GM19463 (cell line): ENCODE measurements around the gene C12orf57.

Experiments used
- ATAC-seq: cut with Tn5 transposase; IDR thresholded peaks from one replicate; pipeline ENCODE4 v1.9.1; 2021; ENCODE audit warnings: mild to moderate bottlenecking, moderate library complexity; ENCODE audit not compliant: unreplicated experiment

C12orf57 gene

DNA sequence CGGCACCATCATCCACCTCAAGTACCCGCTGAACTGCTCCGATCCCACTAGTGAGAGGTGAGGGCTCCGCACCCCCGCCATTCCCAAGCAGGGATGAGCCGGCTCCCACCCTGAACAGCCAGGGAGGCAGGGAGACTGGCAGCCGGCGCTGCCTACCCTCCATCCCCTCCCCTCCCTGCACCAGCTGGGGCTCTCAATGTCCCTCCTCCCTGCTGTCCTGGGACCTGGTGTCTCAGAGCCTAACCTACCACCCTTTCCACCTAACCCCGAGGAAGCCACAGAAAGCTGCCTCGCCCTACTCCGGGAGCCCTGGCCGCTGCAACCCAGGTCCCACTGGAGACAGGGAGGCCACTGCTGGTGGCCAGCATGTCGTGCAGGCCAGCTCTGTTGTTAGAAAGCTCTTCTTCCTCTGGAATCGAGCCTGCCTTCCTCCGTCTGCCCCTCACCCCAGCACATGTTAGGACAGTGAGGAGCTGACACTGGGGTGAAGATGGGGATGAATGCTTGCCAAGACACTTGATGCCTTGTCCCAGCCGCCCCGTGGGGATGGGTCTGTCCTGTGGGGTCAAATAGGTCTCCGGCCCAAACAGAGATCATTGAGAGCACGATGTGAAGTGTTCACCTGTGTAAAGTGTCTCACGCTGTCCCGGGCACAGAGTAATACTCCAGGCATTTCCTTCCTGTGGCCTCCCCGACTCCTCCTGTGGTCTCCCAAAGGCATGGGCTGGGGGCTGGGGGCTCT is 8.5 kb downstream of the C12orf57 start:
- ATAC-seq = no peak

DNA sequence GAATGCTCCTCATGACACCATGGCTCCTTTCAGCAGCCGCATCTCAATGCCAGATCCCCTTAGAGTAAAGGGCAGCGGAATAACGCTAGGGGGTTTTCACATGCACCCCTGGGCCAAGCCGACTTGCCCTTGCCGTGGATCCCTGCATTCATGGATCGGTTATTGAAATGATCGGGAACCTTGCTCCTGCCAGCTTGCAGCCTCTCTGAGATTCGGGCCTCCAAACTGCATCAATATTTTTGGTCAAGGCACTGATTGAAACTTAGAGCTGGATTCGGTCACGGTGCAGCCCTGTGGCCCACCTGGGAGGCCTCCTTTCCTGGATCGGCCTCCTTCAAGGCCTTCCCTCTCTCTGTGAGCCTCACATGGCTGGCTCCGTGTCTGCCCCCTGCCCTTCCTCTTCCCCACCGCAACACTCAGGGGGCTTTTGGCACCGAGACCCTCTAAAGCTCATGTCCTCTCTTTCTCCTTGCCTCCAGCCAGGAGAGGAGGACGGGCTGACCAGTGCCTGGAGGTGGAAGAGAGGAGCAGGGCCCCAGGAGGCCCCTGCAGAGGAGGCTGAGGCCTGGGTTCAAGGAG is 9.1 kb downstream of the C12orf57 start:
- ATAC-seq = no peak

DNA sequence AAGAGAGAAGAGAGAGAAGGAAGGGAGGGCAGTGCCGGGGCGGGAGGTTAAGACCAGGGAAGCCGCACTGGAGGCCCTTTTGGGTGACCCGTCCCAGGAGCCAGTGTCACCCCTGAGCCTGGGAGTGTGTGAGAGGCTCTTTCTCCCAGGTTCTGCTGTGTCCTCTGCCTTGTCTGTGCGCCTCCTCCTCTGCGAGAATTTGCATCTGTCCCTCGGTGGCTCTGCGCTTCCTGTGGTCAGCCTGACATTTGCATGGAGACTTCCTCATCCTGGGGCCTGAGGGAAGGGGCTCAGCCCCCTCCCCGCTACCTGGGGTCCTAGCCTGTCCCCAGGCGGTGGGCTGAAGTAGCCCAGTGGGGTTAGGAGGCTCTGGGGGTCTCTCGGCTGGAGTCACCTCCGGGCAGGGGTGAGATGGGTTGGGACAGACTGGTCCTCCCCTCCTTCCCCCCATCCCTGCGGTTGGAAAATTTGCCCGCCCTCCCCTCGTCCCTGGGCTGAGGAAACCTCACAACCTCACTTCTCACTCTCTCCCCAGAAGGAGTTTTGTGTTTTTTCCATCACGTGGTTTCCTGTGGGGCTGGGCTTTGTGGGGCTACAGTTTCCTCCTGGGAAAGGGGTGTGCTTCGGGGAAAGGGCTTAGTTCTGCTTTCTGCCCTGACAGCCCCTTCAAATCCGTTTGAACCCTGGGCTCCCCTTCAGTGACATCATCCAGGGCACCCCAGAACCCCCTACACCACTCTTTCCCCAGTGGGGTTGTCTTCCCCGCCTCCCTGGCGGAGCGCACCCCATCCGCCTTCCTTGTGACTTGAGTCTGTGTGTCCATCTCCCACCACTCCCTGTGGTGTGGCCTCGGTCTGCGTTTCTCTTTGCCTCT is 9.9 kb downstream of the C12orf57 start:
- ATAC-seq = peak; percentile 40

DNA sequence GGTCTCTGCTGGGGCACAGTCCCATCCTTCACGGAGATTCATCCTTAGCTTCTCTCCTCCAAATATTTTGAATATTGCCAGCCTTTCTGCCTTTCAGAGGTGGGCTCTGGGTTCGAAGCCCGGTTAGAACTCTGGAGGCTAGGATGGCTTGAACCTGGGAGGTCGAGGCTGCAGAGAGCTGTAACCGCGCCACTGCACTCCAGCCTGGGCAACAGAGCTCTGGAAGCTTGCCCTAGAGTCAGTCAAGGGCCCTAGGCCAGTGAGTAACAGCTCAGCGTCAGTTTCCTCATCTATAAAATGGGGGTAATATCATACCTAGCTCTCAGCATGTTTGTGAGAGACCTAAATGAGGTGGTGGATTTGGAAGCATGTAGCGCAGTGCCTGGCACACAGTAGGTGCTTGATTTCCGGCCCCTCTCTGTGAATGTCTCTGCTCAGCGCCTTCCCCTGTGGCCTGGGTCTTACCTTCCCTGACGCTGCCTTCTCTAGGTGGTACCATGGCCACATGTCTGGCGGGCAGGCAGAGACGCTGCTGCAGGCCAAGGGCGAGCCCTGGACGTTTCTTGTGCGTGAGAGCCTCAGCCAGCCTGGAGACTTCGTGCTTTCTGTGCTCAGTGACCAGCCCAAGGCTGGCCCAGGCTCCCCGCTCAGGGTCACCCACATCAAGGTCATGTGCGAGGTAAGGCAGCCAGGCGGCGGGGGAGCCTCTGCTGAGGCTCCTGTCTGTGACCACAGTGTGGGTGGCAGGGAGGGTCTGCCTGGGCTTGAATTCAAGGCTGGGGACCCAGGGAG is 10.7 kb downstream of the C12orf57 start:
- ATAC-seq = no peak

DNA sequence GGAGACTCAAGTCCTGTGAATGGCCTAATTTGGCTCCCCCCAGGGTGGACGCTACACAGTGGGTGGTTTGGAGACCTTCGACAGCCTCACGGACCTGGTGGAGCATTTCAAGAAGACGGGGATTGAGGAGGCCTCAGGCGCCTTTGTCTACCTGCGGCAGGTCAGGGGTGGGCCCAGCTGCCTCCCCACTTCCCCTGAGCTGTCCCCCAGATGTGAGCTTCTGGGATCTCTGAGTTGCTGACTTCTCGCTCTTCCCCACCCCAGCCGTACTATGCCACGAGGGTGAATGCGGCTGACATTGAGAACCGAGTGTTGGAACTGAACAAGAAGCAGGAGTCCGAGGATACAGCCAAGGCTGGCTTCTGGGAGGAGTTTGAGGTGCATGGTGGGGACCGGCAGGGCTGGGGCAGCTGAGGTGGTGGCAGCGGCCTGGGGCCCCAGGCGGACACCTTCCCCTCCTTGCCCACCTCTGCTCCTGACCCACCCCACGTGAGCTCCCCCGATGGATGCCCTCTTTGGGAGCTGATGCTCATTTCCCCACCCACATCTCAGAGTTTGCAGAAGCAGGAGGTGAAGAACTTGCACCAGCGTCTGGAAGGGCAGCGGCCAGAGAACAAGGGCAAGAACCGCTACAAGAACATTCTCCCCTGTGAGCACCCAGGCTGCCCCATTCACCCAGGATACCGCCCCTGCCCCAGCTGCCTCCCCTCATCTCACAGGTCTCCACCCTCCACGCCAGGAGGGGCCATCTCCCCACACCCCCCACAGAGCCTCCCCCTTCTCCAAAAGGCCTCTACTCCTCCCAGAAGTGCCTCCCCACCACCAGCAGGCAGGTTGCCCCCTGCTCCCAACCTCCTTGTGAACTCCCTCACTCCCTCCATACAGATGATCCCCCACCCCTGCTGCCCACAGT is 11.5 kb downstream of the C12orf57 start:
- no peak for ATAC-seq

DNA sequence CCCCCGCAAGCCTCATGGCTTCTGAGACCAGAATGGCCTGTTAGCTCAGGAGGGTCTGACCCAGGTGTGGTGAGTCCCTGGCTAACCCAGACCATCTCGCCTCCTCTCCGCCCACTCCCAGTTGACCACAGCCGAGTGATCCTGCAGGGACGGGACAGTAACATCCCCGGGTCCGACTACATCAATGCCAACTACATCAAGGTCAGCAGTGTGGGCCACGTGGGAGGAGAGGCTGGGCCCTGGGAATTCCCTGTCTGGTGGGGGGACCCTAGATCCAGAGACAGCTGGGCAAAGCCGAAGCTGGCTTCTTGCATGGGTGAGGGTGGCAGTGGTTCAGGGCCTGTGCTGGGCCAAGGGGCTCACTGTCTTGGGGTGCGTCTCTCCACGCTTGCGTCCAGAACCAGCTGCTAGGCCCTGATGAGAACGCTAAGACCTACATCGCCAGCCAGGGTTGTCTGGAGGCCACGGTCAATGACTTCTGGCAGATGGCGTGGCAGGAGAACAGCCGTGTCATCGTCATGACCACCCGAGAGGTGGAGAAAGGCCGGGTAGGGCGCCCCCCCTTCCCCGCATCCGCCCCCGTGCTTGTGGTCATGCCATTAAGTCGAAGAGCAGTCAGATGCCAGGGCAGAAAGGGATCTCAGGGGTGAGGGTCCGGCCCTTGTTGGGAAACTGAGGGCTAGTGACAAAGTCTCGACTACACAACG is 12.4 kb downstream of the C12orf57 start:
- ATAC-seq = no peak

DNA sequence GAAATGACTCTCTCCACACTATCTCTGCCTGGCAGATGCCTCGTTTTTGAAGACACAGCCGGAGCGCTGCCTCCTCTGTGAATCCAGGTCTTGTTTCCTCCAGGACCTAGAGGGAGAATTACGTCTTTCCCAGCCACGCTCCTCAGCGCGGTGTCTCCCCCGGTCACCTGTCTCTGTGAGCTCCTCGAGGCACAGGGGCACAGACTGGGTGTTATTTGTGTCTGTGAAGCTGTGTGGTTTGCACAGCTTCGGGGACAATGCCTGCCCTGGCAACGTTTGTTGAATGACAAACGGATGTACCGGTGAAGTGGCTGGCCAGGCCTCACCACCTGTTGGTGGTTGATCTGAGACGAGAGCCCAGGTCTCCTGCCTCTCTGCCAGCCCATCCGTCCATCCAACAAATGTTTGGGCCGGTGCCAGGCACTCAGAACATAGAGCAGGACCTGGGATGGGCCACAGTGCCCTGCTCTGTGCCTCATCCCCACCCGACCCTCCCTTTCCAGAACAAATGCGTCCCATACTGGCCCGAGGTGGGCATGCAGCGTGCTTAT is 13.4 kb downstream of the C12orf57 start:
- ATAC-seq = no peak

DNA sequence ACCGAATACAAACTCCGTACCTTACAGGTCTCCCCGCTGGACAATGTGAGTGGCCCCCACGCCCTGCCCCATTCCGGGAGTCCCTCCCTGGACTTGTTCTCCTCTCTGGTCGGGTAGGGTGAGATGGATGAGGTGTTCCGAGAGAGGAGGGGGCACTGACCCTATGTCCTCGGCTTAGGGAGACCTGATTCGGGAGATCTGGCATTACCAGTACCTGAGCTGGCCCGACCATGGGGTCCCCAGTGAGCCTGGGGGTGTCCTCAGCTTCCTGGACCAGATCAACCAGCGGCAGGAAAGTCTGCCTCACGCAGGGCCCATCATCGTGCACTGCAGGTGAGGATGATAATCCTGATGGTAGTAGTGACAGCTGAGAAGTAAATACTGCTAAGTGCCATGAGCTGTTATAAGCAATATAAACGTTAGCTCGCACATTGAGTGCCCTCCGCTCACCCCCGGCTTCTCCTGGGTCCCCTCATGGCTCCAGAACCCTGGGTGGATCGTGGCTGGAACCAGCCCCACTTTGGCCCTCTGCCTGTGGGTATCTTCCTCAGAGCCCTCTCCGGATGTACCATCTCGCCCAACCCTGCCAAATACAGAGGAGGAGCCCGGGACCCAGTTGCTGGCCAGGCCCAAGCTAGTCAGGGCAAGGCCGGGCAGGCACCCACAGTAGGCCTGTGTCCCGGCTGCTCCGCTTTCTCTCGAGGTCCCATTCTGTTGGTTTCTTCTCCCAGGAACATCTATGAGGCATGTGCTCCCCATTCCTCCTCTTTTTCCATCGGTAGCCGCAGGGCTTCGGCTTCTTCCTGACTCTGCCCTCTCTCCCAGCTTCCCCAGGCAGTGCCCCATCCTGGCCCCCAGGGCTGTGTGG is 14.2 kb downstream of the C12orf57 start:
- ATAC-seq = no peak

DNA sequence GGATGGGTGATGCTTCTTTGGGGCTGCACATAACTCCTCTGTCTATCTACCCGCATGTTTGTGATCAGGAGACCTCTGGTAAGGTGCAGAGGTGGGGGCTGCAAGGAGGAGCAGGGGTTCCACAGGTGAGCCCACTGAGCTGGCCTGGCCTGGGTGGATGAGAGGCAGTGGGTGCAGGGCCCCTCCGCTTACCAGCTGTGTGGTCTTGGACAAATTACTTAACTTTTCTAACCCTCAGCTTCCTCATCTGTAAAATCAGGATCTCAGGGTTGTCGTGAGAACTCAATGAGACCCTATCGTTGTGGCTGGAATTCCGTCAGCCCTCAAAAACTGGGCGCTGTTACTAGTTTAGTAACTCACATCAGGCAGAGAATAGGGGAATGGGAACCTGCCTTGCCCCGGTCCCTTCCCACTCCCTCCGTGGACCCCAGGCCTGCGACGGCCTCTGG is 14.8 kb downstream of the C12orf57 start:
- no peak for ATAC-seq

DNA sequence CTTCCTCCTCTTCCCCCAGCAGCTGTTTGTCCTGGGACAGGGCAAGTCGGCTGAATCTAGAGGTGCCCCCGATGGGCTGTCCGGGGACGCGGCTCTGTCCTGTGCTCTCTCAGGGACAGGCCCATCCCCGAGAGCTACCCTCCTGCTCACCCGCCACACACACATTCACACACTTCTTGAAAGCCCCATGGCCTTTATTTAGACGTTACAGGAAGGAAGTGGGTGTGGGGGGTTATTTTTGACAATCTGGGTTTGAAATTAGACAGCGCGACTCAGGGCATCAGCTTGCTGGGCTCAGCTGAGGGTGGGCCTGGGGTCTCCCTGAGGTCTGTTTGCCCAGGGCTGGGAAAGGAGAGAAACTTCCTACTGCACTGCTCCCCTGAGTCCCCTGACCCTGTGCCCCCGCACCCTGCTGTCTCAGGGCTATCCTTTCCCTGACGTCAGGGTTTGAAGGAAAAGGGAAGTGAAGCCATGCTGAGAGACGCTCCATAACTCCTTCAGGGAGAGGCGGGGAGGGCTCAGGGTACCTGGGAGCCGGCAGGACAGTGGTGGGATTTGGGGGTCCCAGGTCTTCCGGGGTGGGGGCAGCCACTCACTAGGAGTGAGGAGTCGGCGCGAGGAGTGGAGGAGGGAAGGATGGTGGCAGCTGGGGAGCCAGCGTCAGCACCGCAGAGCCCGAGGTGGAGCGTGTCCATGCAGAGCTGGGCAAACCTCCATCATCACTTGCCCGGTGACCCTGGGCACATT is 15.4 kb downstream of the C12orf57 start:
- peak; percentile 43 for ATAC-seq

DNA sequence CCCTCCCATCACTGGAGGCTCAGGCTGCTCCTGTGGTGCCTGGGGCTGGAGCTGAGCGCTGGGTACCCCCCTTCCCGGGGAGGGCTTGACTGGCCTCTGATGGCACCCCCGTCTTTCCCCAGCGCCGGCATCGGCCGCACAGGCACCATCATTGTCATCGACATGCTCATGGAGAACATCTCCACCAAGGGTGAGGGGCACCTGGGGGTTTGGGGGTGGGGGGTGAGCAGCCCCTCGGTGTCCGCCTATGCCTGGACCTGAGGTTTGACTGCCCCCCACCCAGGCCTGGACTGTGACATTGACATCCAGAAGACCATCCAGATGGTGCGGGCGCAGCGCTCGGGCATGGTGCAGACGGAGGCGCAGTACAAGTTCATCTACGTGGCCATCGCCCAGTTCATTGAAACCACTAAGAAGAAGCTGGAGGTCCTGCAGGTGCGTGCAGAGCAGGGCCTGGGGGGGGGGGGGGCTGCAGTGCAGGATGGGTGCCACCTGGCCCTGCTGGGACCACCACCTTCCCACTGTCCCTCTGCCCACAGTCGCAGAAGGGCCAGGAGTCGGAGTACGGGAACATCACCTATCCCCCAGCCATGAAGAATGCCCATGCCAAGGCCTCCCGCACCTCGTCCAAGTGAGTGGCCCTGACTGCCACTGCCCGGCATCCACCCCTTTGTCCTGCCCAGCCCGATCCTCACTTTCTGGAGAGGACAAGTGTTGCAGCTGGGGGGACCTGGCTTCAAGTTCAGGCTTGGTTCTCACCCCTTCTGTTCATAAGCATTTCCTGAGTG is 16.2 kb downstream of the C12orf57 start:
- no peak for ATAC-seq

DNA sequence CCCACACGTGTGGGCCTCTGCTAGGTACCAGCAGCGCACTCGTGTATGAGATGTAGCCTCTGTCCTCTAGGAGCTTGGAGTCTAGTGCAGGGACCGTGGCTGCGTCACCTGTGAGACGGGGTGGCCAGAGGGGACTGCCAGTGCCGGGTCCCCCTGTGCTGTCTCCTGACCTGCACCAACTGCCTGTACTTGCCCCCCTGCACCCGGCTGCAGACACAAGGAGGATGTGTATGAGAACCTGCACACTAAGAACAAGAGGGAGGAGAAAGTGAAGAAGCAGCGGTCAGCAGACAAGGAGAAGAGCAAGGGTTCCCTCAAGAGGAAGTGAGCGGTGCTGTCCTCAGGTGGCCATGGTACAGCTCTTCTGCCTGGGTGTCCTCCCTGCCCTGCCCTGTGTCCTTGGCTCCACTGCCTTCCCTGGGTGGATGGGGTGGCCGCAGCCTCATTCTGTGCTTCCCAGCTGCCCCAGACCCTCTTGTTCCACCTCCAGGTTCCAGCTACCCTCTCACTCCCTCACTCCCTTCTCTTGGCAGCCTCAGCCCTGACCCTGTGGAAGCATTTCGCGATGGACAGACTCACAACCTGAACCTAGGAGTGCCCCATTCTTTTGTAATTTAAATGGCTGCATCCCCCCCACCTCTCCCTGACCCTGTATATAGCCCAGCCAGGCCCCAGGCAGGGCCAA is 16.9 kb downstream of the C12orf57 start:
- no peak for ATAC-seq

DNA sequence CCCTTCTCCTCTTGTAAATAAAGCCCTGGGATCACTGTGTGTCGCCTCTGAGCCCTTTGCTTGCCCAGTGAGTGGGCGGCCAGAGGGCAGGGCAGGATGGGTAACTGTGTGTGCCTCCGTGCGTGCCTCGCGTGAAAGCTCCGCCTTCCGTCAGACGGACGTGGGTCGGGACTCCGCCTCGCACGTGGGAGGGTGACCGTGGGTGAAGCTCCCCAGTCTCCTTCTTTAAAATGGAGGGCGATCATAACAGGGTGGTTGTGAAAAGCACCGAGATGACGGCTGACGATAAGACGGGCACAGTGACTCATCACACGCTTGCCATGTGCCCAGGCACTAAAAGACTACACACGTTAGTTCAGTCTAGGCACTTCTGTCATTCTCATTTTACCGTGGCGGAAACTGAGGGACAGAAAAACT is 17.5 kb downstream of the C12orf57 start:
- peak; percentile 24 for ATAC-seq

DNA sequence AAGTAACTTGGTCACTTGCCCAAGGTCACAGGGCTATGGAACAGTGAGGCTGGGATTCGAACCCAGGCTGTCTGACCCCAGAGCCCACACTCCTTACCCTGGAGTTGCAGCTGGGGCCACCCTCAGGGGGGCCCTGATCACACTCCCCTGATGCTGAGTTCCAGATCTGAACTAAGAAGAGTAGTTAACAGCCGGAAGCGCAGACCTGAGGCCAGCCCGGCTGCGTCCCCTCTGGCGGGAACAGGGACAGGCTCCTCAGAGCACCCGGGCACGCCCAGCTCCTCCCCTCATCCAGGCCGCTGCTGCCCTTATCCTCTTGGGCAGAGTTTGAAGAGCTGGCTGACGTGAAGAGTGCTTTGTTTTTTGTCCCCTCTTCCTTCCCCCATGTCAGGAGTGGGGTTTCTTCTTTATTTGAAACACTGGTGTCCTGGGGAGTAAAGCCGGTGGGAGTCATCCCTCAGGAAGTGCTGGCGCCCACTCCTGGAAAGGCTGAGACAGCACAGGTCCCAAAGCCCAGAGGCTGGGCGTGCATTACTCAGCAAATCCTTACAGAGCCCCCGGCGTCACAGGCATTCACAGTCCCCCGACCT is 18.0 kb downstream of the C12orf57 start:
- peak; percentile 31 for ATAC-seq

DNA sequence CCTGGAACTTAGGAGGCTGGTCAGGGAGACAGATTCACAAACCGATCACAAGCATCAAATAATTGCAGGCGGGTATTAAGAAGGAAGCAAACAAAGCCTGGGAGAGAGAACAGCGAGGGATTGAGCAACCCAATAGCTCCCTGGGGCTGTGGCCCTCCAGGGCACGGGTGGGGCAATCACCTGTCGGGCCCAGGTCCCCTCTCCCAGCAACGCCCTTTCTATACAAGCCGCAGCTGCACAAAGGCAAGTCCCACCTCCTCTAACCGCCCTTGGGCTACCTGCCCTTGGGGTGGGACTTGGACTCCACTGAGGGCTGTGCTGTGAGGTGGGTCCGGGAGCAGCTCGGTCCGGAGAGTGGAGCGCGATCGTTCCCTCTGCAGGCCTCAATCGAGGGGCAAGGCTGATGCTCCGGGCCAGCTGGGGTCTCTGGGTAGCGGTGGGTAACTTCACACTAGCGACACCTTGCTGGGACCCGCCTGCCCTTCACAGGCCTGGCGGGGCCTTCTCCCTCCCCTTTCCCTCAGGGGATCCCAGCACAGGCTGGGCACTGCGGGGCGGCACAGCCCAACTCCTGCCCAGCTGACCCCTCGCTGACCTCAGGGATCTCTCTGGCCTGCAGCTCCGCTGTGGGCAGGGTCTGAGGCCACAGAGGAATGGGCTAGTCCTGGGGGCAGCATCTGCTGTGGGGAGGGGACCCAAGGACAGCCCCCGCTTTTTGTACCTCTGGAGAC is 18.6 kb downstream of the C12orf57 start:
- no peak for ATAC-seq
